ENCODE data around the gene LRP3. TPM values are rescaled to one million over a fixed set of nuclear protein-coding genes. Genes with fewer than 3 reads are reported as not detected.
A peak's percentile ranks its signal among the peaks of the same experiment; 100 is the strongest.
"Not testable (repeated sequence)": the region's sequence is repeated elsewhere in the genome, so short reads cannot be mapped to it uniquely, and the experiment has no call there.

Gene LRP3
- polyA plus RNA-seq, 4 donors: 19.9 to 29.8 (median 21.9) TPM

GRCh38 chr19:33175886-33176669 lies 18.1 kb upstream of the LRP3 start:
- DNase-seq (ENCODE audit: low read depth in 4 of 4, low spot score in 3 of 4): no peak

DNA sequence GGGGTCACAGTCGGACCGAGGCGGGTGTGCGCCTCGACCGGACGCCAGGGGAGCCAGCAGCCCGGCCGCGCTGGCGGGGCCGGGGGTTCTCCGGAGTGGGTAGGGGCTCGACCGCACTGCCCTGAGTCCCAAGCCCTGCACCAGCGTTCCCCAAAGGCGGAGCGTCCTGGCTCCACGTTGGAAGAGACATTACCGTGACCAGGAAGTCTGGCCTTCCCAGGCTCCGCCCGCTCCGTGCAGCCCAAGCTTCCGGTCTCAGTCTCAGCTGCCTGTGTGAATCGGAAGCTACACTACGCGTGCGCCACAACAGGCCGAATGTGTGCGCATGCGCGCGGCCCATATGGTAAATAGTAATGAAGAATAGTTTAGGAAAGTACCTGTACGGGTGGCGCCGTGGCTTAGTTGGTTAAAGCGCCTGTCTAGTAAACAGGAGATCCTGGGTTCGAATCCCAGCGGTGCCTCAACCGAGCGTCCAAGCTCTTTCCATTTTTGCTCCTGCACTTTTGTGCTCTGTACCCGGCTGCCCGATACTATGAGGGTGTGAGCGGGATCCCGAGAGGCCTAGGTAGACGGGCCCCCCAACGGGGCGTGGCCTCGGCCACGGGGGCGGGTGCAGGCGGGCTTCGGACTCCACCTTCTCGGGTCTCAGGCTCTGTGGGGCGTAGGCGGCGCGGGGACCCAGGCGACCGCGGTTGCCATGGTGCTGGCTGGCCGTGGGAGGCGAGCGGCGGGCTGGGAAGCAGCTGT lies 17.3 kb upstream of the LRP3 start:
- DNase-seq (ENCODE audit: low read depth in 4 of 4, low spot score in 3 of 4): peak; percentile 94 to 99 (median 96)

GRCh38 chr19:33177417-33177979 lies 16.6 kb upstream of the LRP3 start:
- DNase-seq (ENCODE audit: low read depth in 4 of 4, low spot score in 3 of 4): no peak

GRCh38 chr19:33186431-33187182 lies 7.5 kb upstream of the LRP3 start:
- no peak for DNase-seq (ENCODE audit: low read depth in 4 of 4, low spot score in 3 of 4)

DNA sequence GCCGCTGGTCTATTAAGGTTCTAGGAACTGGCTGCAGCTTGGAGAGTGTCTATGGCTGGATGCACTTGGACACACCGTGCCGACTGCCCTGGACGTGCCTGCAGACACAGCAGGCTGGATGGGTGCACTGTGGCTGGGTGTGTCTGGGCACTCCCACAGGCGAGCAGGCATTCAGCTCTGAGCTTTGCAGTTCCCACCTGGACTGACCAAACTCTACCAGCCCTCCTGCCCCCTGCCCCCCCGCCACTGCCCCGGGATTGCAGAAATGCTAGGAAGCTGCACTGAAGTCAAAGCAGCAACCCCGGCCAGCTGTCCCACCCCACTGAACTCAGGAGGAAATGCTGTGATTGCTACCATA lies 7.0 kb upstream of the LRP3 start:
- DNase-seq (ENCODE audit: low read depth in 4 of 4, low spot score in 3 of 4): no peak

GRCh38 chr19:33189453-33189852 lies 4.7 kb upstream of the LRP3 start:
- no peak for DNase-seq (ENCODE audit: low read depth in 4 of 4, low spot score in 3 of 4)

DNA sequence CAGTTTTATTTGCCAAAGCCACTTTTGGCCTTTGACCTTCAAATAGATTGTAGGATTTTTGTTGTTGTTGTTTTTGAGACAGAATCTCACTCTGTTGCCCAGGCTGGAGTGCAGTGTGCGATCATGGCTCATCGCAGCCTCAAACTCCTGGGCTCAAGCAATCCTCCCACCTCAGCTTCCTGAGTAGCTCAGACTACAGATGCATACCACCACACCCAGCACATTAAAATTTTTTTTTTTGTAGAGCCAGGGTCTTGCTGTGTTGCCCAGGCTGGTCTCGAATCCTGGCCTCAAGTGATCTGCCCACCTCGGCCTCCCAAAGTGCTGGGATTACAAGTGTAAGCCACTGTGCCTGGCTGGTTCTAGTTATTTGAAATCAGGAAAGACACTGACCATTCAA lies 3.0 kb upstream of the LRP3 start:
- not testable (repeated sequence) for DNase-seq (ENCODE audit: low read depth in 4 of 4, low spot score in 3 of 4)

- no peak for DNase-seq (ENCODE audit: low read depth in 4 of 4, low spot score in 3 of 4)
Observed at GRCh38 chr19:33191501-33191900, 2.6 kb upstream of the LRP3 start.

DNA sequence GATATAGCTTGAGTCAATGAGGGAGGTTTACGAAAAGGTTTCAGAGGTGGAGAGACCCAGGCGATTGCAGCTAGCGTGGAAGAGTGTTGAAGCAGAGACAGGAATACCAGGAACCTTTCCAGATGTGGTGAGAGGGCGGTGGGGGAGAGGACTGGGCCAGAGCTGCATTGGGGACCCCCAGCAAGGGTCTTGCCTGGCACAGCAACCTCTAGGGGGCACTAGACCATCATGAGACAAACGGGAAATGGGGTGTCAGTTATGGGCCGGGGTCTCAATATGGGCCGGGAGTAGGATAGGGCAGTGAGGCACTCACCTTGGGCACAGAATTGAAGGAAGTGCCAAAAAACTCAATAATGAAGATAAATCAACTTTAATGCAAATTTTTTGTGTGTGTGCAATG lies 2.1 kb upstream of the LRP3 start:
- DNase-seq (ENCODE audit: low read depth in 4 of 4, low spot score in 3 of 4): no peak

DNA sequence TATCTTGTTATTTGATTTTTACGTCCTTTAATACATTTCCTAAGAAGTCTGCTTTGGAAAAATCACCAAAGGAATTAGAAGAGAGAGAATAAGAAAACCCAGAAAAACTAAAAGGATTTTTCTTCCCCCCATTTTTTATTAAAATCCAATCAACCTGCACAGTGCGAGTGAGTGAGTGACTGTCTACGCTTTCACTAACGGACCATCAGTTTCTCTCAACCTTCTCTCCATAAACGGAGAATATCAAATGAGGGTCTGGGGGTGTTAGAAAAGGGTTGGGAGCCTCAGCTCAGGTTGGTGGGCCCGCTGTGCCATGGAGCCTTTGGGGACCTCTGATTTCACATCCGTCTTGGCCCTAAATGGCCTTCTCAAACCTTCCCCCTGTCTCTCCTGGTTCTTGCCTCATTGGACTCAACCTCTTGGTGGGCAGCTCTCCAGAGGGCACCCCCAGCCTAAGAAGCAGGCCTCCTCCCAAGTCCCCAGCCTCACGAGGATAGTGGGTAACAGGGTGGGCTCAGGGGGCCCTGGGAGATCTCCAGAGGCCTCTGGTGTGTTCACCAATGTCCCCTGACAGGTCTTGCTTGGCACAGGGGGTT lies 763 bp upstream of the LRP3 start:
- DNase-seq (ENCODE audit: low read depth in 4 of 4, low spot score in 3 of 4): no peak

DNA sequence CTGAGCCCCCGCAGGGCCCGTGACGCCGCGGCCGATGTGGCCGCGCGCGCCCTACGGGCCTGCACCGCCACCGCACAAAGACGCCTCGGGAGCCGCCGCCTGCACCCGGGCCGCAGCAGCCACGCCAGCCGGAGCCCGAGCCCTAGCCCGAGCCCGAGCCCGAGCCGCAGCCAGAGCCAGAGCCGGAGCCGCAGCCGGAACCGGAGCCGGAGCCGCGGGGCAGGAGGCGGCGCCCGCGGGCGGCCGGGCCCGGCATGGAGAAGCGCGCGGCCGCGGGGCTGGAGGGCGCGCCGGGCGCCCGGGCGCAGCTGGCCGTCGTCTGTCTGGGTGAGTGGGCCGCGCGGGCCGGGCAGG lies 379 bp downstream of the LRP3 start:
- no peak for DNase-seq (ENCODE audit: low read depth in 4 of 4, low spot score in 3 of 4)

DNA sequence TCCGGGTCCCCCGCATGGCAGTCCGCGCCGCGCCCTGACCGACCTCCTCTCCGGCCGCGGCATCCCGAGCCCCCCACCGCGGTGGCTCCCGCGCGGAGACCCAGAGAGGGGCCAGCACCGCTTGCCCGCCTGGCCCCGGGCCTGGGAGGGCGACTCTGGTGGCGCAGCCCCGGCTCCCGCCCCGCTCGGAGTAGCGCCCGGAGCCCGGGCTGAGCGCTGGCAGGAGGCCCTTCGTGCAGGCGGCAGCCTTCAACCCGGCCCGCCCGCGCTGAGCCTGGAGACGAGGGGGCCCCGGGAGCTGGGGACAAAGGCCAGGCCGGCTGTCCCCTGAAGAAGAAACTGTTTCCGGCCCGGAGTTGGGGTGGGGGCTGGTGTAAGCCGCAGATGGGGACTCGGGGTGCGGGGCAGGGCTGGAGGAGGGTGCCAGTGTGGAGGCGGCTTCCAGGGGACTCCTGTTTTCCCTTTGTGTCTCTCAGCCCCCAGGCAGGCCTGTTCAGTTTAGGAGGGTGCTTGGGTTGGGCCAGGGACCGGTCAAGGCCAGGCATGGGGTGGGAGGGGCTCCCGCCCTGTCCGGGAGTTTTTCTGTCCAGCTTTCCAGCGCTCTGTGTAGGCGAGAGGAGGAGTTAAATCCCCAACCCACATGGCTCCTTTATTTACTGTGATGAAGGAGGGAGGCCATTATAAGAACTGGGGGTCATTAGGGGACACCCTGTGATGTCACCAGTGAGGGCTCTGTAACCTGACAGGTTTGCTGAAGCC lies 935 bp downstream of the LRP3 start:
- DNase-seq (ENCODE audit: low read depth in 4 of 4, low spot score in 3 of 4): no peak

- DNase-seq (ENCODE audit: low read depth in 4 of 4, low spot score in 3 of 4): no peak
Observed at GRCh38 chr19:33195645-33196347, 1.7 kb downstream of the LRP3 start.

DNA sequence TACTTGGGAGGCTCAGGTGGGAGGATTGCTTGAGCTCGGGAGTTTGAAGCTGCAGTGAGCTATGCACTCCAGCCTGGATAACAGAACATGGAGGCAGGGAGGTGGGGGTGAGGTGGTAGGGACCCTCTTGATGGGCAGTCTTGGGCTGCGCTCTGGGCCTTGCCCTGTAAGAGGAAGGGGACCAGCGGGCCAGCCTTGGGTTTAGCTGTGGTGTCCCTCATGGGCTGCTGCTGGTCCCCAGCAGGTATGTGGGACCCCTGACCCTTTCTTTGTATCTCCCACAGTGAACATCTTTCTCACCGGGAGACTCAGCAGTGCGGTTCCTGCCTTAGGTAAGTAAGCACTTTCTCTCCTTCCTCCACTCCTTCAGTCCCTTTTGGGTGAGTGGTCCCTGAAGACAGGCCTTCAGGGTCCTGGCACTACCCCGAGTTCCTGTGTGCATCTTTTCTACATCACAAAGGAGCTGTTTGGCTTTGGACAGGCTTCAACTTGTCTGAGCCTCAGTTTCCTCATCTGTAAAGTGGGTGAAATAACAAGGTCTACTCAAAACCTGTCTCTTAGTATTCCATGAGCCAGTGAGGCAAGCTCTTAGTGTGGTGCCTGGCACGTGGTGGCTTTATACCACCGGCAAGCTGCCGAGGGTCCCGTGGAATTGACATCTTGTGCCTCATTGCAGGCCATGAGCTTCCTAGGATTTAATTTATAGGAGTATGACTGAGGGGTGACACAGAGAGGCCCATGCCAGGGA lies 2.5 kb downstream of the LRP3 start:
- no peak for DNase-seq (ENCODE audit: low read depth in 4 of 4, low spot score in 3 of 4)

DNA sequence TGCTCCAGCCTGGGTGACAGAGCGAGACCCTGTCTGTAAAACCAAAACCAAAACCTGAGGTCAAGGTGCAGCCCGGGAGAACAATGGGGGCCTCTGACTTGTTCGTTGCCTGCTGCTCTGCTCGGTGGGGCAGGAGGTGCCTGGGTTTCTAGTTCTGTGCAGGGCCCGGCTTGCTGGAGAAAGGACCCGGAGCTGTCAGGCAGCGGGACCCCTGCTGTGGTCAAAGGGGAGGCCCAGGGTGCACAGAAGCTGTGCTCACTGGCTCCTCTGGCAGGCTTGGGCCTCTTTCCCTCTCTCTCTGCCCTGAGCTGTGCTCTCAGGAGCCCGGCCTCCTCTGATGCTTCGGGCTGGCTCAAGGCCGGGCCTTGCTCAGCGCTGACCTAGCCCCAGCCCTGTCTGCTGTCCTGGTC lies 3.5 kb downstream of the LRP3 start:
- no peak for DNase-seq (ENCODE audit: low read depth in 4 of 4, low spot score in 3 of 4)

DNA sequence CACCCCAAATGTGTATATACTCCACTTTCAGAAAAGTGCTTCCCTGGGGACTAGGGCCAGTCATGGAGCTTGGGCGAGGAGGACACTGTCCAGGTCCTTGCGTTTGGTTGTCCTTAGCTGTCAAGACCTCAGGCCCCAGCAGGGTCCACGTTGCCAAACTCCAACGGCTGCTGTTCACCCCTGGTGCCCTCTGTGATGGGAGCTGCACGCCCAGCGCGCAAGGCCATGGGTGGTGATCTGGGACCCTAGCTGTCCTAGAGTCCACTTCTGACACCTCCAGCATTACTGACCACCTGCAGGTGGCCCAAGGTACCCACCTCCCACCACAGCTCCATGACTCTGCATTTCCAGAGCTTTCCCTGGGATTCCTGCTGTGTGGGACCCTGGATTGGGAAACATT lies 4.0 kb downstream of the LRP3 start:
- DNase-seq (ENCODE audit: low read depth in 4 of 4, low spot score in 3 of 4): no peak

GRCh38 chr19:33199441-33200265 lies 5.5 kb downstream of the LRP3 start:
- no peak for DNase-seq (ENCODE audit: low read depth in 4 of 4, low spot score in 3 of 4)

- no peak for DNase-seq (ENCODE audit: low read depth in 4 of 4, low spot score in 3 of 4)
Observed at GRCh38 chr19:33201473-33201872, 7.3 kb downstream of the LRP3 start.

Measured in right renal pelvis (tissue), 4 donors.